ENCODE measurements around the gene HERPUD1.

DNA sequence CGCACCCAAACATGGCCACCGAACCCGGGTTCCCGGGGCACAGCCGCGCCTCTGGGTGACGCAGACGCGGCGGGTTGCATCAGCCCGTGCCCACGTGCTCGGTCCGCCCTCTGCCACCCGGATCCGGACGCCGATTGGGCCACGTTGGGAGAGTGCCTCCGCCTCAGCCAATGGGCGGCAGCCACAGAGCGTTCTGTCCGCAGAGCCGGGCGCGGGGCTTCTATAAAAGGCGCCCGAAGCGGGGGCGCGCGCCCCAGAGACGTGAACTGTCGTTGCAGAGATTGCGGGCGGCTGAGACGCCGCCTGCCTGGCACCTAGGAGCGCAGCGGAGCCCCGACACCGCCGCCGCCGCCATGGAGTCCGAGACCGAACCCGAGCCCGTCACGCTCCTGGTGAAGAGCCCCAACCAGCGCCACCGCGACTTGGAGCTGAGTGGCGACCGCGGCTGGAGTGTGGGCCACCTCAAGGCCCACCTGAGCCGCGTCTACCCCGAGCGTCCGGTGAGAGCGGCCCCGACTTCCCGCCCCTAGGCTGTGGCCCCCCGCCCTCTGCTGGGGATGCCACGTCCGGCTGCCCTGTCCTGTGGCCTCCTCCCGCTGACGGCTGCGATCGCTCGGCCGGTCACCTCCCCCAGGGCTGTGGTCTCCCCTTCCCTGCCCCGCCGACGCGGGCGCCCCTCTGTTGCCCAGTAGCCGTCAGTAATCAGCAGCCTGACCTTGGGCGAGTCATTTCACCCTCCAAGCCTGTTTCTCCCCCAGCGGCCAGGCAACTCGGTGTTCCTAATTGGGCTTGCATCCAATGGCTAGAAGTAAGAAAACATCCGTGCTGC, at the start of gene HERPUD1:
- TF ChIP-seq, protein P1, sequence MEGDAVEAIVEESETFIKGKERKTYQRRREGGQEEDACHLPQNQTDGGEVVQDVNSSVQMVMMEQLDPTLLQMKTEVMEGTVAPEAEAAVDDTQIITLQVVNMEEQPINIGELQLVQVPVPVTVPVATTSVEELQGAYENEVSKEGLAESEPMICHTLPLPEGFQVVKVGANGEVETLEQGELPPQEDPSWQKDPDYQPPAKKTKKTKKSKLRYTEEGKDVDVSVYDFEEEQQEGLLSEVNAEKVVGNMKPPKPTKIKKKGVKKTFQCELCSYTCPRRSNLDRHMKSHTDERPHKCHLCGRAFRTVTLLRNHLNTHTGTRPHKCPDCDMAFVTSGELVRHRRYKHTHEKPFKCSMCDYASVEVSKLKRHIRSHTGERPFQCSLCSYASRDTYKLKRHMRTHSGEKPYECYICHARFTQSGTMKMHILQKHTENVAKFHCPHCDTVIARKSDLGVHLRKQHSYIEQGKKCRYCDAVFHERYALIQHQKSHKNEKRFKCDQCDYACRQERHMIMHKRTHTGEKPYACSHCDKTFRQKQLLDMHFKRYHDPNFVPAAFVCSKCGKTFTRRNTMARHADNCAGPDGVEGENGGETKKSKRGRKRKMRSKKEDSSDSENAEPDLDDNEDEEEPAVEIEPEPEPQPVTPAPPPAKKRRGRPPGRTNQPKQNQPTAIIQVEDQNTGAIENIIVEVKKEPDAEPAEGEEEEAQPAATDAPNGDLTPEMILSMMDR (IDR thresholded peaks at IDR 0.05) = 0 out of 3 replicates have a peak, but pooled peaks have one; percentile 8
- TF ChIP-seq BHLHE40 (IDR thresholded peaks at IDR 0.05; ENCODE audit: low read depth, low read length) (peak; percentile 66), HOXA7 (CRISPR knock-in tag; IDR thresholded peaks at IDR 0.05) (no peak), POLR2A (IDR thresholded peaks at IDR 0.05; ENCODE audit: low read length) (peak; percentile 83), EHF (CRISPR knock-in tag; IDR thresholded peaks at IDR 0.05) (no peak)
- TF ChIP-seq, protein P2, sequence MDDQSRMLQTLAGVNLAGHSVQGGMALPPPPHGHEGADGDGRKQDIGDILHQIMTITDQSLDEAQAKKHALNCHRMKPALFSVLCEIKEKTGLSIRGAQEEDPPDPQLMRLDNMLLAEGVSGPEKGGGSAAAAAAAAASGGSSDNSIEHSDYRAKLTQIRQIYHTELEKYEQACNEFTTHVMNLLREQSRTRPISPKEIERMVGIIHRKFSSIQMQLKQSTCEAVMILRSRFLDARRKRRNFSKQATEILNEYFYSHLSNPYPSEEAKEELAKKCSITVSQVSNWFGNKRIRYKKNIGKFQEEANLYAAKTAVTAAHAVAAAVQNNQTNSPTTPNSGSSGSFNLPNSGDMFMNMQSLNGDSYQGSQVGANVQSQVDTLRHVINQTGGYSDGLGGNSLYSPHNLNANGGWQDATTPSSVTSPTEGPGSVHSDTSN (IDR thresholded peaks at IDR 0.05) = peak; percentile 59; the same call in 1 of the 2 replicates
